Body of pancreas (tissue), 4 donors: ENCODE measurements around the gene PROB1. TPM values are rescaled to one million over a fixed set of nuclear protein-coding genes. Genes with fewer than 3 reads are reported as not detected.
"Not testable (repeated sequence)": the region's sequence is repeated elsewhere in the genome, so short reads cannot be mapped to it uniquely, and the experiment has no call there.

Experiments
- ATAC-seq: fragments of 150-250 bp; one replicate; pipeline ENCODE4 v1.9.1; 2016
- DNase-seq, 4 donors: peaks; one replicate each; pipeline ENCODE4 v3.0.0-alpha.2; 2019
- H3K27ac ChIP-seq, 4 donors: fragments of 200-600 bp; sonication (generic); 1 replicate in 3 of 4; 2 replicates in 1 of 4; pipeline versions ENCODE4 v1.5.1 to v1.6.1; 2016 to 2019; ENCODE audit warnings: mild to moderate bottlenecking in 1 of 4, mixed read lengths in 1 of 4, moderate library complexity in 1 of 4
- H3K27me3 ChIP-seq, 2 donors: fragments of 200-600 bp; sonication (generic); one replicate each; pipeline ENCODE4 v1.6.0; 2016; ENCODE audit warnings: mild to moderate bottlenecking in 1 of 2
- H3K36me3 ChIP-seq, 2 donors: fragments of 200-600 bp; sonication (generic); replicated peaks in 1 of 2; 2 replicates each; pipeline ENCODE4 v1.5.1; 2016; ENCODE audit warnings: low read depth in 2 of 2; ENCODE audit not compliant: insufficient read depth in 1 of 2
- H3K4me1 ChIP-seq: fragments of 200-600 bp; sonication (generic); one replicate; pipeline ENCODE4 v1.6.0; 2016
- H3K4me3 ChIP-seq, 2 donors: fragments of 200-600 bp; sonication (generic); 1 replicate in 1 of 2; 2 replicates in 1 of 2; pipeline ENCODE4 v1.5.1; 2016 to 2019
- H3K9me3 ChIP-seq, 3 donors: fragments of 200-600 bp; sonication (generic); 1 replicate in 2 of 3; 2 replicates in 1 of 3; pipeline ENCODE4 v1.5.1; 2016
- CTCF ChIP-seq, 7 experiments: fragments of 450-650 bp in 4 of 7; fragments of 200-600 bp in 3 of 7; sonication (generic) in 3 of 7; IDR thresholded peaks; one replicate each; pipeline ENCODE4 v1.5.1; 2016 to 2019; ENCODE audit warnings: antibody characterized with exemption in 7 of 7
- POLR2A ChIP-seq, 3 donors: fragments of 450-650 bp; IDR thresholded peaks; one replicate each; pipeline ENCODE4 v1.6.1; 2016; ENCODE audit warnings: antibody characterized with exemption in 3 of 3, mild to moderate bottlenecking in 2 of 3
- WGBS, 2 donors: methylation state at CpG; one replicate each; pipeline ENCODE4 v1.1.5; 2017; 5-methylcytosine and 5-hydroxymethylcytosine counted together
- intact Hi-C: fragments of 100-400 bp; cut with DNase I; formaldehyde crosslinking; loops from one replicate; pipeline ENCODE4 v1.15.1; 2023
- total RNA-seq, 2 donors: library from RNA; depleted of rRNA; stranded (reverse); fragments of >200 nt; gene quantifications; one replicate each; pipeline ENCODE4 v1.1.0, GENCODE V29; 2016

The PROB1 gene
- total RNA-seq, 2 donors from 2014 or later, result 0.52 to 1.3 TPM

DNA sequence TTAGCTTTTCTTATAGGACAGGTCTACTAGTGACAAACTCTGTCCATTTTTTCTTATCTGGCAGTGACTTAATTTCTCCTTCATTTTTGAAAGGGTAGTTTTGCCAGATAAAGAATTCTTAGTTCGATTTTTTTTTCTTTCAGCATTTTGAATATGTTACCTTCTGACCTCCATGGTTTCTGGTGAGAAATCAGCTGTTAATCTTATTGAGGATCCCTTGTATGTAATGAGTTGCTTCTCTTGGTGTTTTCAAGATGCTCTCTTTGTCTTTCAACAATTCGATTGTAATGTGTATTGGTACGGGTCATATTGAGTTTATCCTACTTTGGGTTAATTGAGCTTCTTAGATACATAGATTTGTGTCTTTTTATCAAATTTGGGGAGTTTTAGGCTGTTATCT lies 40.7 kb downstream of the PROB1 start:
- ATAC-seq (no peak), DNase-seq (no peak)
- Histone ChIP-seq H3K4me3 (no peak overlapping the region), H3K27ac (no peak overlapping the region), H3K4me1 (no peaks in the 10 kb centered on the region), H3K9me3 (no peaks in the 10 kb centered on the region), H3K27me3 (no peaks in the 10 kb centered on the region), H3K36me3 (no peaks in the 10 kb centered on the region)
- intact Hi-C loops, result no loop called here
- TF ChIP-seq CTCF (IDR thresholded peaks at IDR 0.05) (no peak), POLR2A (IDR thresholded peaks at IDR 0.05) (no peak)
- 81 to 97% methylated on average over 3 of the region's 3 CpGs for WGBS, 2 donors

- H3K36me3 ChIP-seq, H3K27ac ChIP-seq, H3K9me3 ChIP-seq, ATAC-seq, H3K4me3 ChIP-seq, intact Hi-C loops, H3K27me3 ChIP-seq, DNase-seq: not testable (repeated sequence)
- peaks cover 15% of the 10 kb centered on the region for H3K4me1 ChIP-seq
- WGBS, 2 donors, result 93 to 97% methylated on average over 9 of the region's 9 CpGs
Observed at GRCh38 chr5:139347863-139348262, 47.0 kb downstream of the PROB1 start.

DNA sequence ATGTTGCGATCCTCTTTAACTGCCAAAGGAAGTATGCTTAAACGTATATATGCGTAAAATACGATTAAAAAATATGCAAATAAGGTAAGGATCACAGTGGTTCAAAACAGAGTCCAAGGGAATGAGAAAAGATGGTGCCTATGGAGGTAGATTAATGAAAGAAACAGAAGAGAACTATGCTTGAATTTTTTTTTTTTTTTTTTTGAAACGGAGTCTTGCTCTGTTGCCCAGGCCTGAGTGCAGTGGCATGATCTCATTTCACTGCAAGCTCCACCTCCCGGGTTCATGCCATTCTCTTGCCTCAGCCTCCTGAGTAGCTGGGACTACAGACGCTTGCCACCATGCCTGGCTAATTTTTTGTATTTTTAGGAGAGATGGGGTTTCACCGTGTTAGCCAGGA lies 49.5 kb downstream of the PROB1 start:
- H3K27ac ChIP-seq, H3K4me3 ChIP-seq, H3K9me3 ChIP-seq, intact Hi-C loops, DNase-seq, H3K36me3 ChIP-seq, ATAC-seq, H3K27me3 ChIP-seq: not testable (repeated sequence)
- 92 to 93% methylated on average over 8 of the region's 8 CpGs for WGBS, 2 donors
- H3K4me1 ChIP-seq, result peaks cover 24% of the 10 kb centered on the region

DNA sequence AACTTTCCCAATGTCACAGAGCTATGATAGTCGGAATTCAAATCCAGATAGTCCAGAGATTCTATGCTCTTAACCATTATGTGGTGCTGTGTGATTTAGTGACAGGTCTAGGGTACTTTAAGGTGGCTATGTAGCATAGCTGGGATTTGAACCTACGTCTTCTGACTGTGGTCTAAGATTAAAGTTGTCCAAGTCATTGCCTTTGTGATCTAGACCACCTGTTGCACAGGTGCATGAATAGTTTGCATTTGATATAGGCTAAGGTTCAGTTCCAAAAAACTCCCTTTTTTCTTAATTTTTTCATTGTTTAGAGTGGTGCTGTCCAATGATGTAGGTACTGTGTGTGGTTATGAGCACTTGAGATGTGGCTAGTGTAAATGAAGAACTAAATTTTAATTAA lies 50.7 kb downstream of the PROB1 start:
- WGBS, 2 donors, result 47 to 50% methylated on average over 2 of the region's 2 CpGs
- intact Hi-C loops, result no loop called here
- ATAC-seq (no peak), DNase-seq (no peak)
- TF ChIP-seq CTCF (IDR thresholded peaks at IDR 0.05) (no peak), POLR2A (IDR thresholded peaks at IDR 0.05) (no peak)
- H3K4me1 ChIP-seq, result peaks cover 24% of the 10 kb centered on the region
- H3K27me3 ChIP-seq, result no peaks in the 10 kb centered on the region
- no peak overlapping the region for H3K27ac ChIP-seq
- no peaks in the 10 kb centered on the region for H3K36me3 ChIP-seq
- no peaks in the 10 kb centered on the region for H3K9me3 ChIP-seq
- no peak overlapping the region for H3K4me3 ChIP-seq

DNA sequence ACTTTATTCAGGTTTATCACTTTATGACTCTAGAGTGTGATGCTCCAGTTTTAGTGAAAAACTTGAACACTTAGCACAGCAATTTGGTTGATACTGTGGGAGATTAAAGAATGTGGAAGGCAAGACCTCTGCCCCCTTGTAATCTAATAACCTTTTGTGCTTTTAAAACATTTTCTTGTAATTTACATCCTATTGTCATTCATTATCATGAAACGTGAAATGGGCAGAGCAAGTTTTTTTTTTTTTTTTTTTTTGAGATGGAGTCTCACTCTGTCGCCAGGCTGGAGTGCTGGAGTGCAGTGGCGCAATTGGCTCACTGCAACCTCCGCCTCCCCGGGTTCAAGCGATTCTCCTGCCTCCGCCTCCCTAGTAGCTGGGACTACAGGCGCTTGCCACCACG lies 51.4 kb downstream of the PROB1 start:
- H3K27ac ChIP-seq, result no peak overlapping the region
- intact Hi-C loops, result no loop called here
- ATAC-seq, result no peak

More for the DNA sequence above, 51.4 kb downstream of the PROB1 start:
- TF ChIP-seq CTCF (IDR thresholded peaks at IDR 0.05) (no peak), POLR2A (IDR thresholded peaks at IDR 0.05) (no peak)
- H3K9me3 ChIP-seq, result no peaks in the 10 kb centered on the region
- no peak for DNase-seq
- WGBS, 2 donors, result 76 to 82% methylated on average over 9 of the region's 9 CpGs
- H3K36me3 ChIP-seq, result no peaks in the 10 kb centered on the region
- peaks cover 24% of the 10 kb centered on the region for H3K4me1 ChIP-seq
- H3K27me3 ChIP-seq, result no peaks in the 10 kb centered on the region
- no peak overlapping the region for H3K4me3 ChIP-seq
